GM21423 (cell line): Measurements from ENCODE around the gene SIL1.
"Not testable (repeated sequence)": the region's sequence is repeated elsewhere in the genome, so short reads cannot be mapped to it uniquely, and the experiment has no call there.

Experiments used
- ATAC-seq: cut with Tn5 transposase; IDR thresholded peaks from one replicate; pipeline ENCODE4 v1.9.1; 2021; ENCODE audit warnings: mild to moderate bottlenecking, moderate library complexity; ENCODE audit not compliant: unreplicated experiment

SIL1 gene

DNA sequence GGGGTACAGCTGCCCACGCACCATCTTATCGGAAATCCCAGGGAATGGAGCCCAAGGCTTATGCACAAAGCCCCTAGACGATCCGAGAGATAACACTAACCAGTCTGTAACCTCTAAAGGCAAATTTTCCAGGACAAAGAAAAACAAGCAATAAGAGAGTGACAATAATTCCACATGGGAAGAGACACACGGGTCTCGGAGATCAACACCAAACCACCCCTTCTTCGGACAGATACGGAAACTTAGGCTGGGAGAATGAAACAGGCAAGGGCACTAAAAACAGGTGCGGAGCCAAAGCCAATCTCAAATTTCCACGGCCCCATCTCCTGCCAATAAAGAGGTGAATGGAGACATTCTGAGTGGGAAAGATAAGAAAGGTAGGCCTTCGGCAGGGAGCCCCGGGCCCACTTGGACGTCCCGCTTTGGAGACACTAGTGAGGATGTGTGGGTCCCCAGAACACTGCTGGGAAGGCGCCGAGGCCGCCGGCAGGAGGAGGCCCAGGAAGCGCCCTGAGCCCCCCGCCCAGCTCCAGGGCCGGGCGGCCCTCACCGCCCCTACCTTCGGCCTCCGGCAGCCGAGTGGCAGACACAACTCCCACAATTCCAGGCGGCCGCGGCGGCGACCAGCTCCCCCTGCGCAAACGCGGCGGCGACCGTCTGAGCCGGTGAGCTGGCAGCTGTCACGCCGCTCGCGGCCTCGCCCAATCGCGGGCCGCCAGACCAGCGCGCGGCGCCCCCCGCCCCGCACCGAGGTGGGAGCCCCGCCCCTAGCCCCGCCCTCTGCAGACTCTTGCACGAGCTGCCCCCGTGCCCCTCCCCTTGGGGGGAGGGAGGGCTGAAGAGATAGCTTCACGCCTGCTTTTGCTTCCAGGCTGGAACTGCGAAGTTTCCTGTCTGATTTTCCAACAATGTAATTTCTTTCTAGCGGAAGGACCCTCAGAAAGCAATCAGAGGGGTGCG, at the start of gene SIL1:
Gene SIL1 (minus strand): TSS at position 659 of the 960 bp plus-strand sequence. CDS start 70,525 bp downstream, outside the sequence.
- peak; percentile 95 for ATAC-seq

DNA sequence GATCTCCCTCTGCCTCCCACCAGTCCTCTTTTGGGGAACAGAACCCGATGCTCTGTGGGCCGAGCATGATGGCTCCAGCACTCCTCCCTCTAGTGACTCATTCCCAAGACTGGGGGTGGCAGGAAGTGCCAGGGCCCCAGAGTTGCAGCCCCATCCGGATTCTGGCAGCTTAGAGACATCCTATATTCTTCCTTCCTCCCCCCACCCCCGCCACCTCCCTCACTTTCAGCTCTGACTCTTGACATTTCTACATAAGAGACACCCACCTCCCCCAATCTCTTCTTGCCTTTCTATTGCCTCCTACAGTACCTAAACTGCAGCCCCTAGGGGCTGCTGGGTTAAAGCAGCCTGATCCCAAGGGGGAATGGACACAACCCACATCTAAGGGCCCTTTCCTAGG, 48.2 kb upstream of the SIL1 start:
- ATAC-seq = no peak

DNA sequence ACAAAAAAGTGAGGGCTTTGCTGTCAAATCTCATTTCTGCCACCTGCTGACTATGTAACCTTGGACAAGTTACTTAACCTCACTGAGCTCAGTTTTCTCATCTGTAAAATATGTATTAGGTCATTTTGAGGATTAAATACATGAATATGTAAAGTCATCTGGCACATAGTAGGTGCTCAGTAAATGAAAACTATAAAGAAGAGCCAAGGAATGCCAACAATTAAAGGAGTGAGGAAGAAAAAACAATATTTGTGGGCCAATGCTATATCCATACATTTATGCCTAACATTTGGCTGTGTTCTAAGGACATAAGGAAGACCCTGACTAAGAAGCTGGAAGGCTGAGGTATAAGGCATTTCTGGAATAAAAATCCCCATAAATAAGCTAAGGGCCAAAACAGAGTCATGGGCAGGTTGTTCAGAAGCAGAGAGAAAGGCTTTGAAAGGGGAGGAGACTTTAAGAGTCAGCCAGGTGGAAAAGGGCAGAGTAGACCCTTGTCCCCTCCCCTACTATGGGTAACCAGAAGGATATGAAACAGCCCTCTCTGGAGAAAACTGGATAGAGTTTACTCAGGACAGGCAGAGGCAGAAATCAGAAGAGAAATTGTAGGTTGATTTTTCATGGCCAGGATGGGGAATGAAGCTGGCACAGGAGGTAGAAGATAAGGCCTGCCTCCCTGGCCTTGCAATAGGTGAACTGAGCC, 47.6 kb upstream of the SIL1 start:
- no peak for ATAC-seq

DNA sequence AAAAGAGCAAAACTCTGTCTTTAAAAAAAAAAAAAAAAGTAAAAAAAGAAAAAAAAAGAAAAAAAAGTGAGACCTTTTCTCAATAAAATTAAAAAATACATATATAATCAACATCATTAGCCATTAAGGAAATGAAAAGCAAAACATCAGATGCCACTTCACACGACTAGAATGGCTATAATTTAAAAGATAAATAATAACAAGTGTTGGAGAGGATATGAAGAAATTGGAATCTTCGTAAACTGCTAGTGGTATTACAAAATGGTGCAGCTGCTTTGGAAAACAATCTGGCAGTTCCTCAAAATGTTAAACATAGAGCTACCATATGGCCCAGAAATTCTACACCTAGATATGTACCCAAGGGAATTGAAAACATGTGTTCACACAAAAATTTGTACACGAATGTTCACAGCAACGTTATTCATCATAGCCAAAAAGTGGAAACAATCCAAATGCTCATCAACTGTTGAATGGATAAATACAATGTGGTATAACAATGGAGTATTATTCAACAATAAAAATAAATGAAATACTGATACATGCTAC, 45.3 kb upstream of the SIL1 start:
- no peak for ATAC-seq

GRCh38 chr5:139241139-139241538, 43.0 kb upstream of the SIL1 start:
- no peak for ATAC-seq

- no peak for ATAC-seq
Observed at GRCh38 chr5:139236479-139236878, 38.3 kb upstream of the SIL1 start.

DNA sequence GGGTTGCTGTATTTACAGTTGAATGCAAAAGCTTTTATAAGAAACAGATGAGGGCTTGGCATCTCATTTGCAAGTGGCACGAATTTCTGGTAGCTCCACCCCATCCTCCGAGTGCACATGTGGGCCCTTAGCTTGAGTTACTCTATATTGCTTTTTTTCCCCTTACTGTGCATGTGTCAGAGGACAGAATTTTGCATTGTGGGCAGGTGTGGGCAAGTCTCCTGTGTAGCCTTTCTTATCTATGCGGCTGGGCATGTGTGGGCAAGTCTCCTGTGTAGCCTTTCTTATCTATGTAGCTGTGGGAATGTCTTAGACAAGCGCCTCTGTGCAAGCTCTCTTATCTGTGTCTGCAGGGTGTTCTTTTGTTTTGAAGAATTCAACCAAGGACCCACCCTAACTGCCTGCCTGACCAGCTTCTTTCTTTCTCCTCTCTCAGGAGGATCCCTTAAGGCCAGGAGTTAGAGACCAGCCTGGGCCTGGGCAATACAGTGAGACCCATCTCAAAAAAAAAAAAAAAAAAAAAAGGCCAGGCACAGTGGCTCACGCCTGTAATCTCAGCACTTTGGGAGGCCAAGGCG, 34.1 kb upstream of the SIL1 start:
- no peak for ATAC-seq

- no peak for ATAC-seq
Observed at GRCh38 chr5:139228201-139228803, 30.1 kb upstream of the SIL1 start.

DNA sequence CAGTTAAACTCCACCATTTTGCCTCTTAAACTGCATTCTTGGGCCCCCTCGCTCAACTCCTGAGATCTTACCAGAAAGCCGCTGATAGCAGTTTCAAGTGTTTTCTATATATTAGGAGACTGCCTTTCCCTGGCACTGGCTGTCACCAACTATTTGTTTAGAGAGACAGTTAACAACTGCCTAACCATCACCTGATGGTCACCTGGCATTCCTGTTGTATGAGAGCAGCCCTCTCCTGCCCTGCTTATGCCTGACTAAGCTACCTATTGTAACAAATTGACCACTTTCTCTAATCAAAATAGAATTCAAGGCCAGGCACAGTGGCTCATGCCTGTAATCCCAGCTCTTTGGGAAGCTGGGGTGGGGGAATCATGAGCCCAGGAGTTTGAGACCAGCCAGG, 28.0 kb upstream of the SIL1 start:
- no peak for ATAC-seq

GRCh38 chr5:139223481-139223880, 25.3 kb upstream of the SIL1 start:
- no peak for ATAC-seq

DNA sequence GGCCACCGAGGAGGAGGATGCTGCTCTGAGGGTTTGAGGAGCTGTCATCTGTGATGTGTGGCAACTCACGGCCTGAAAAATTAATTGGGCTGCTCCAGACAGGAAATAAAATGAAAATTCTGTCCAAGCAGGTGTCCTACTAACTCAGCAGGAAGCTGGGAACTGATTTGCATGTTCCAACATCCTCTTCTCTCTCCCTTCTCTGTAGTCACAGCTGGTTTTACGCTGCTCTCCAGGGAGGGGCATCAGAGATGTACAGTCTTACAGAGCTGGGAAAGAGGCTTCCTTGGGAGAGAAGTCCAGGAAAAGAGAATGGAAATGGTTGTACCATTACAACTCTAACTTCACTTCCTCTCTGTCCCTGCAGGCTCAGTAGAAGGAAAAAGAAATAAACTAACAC, 24.2 kb upstream of the SIL1 start:
- ATAC-seq = no peak

GRCh38 chr5:139218038-139218437, 19.9 kb upstream of the SIL1 start:
- not testable (repeated sequence) for ATAC-seq

DNA sequence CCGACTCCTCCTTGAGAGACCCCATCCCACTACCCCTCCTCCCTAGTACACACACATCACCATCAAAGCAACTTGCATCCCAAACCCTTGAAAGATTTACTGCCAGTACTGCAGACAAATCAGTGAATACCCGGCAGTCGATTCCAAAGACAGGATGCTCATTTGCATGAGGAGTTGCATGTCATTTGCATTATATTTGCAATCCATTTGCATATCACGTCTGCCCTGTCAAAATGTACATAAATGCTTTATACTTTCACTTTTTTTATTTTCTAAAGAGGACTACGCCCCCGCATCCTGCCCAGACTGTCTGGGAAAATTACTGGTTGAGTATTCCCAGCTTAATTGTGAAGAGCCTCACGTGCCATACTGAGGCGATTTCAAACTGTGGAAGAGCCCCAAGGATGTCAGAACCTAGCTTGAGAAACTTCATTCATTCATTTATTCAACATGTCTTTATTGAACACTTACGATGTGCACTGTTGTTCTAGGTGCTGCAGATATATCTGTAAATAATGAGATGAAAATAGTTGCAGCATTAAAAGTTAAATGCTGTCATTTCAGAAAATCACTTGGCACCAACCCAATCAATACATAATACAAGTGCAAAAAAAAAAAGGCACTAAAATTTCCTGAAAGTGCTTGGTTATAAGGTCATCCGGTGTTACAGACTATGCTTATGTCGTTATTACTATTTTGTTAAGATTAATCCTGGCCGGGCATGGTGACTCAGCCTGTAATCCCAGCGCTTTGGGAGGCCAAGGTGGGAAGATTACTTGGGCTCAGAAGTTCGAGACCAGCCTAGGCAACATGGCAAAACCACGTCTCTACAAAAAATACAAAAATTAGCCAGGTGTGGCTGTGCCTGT, 17.2 kb upstream of the SIL1 start:
- ATAC-seq = no peak

- ATAC-seq = no peak
Observed at GRCh38 chr5:139214646-139215045, 16.5 kb upstream of the SIL1 start.

DNA sequence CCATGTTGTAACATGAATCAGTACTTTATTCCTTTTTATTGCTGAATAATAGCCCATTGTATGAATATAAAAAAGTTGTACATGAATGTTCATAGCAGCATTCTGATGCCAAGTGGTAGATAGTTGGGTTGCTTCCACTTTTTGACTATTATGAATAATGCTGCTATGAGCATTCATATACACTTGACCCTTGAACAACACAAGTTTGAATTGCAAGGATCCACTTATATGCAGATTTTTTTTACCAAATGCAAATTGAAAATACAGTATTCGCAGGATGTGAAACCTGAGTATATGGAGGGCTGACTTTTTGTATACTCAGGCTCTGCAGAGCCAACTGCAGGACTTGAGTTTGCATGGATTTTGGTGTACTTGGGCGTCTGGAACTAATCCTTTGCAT, 14.7 kb upstream of the SIL1 start:
- no peak for ATAC-seq

- no peak for ATAC-seq
Observed at GRCh38 chr5:139212486-139212885, 14.3 kb upstream of the SIL1 start.

DNA sequence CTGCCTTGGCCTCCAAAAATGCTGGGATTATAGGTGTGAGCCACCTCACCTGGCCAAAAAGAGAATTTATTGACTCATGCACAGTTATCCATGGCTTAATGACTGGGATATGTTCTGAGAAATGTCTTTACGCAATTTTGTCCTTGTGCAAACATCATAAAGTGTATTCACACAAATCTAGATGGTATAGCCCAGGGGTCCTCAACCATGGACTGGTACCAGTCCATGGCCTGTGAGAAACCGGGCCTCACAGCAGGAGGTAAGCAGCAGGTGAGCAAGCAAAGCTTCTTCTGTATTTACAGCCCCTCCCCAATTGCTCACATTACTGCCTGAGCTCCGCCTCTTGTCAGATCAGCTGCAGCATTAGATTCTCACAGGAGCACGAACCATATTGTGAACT, 12.4 kb upstream of the SIL1 start:
- ATAC-seq = no peak

DNA sequence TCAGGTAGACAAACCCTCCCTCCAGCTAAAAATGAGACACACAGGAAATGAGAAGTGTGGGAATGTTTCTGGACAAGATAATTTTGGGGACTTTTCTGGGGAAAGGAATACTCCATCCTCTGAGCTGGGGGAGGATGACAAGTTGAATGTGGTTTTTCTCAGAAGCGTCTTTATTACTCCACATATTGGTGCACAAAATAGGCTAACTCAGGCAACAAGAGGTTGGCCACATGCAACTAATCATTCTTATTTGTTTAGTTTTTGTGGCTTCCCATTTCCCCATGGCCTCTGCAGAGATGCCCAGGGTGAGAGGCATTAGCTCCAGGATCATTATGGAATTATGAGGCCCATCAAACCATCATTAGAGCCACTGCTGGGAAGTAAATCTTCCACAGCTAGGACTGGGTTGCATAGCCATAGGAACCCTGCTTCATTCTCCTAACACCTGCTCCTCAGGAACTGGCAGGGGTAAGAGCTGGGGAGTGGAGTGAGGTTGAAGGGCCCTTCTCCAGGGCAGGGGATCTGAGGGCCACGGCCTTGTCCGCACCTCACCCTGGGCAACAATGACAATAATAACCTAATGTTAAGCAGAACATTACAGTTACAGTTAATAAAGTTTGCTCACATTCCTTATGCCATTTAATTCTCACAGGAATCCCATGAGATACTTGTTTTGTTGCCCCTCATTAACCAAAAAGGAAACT, 9.3 kb upstream of the SIL1 start:
- no peak for ATAC-seq

GRCh38 chr5:139205586-139205985, 7.4 kb upstream of the SIL1 start:
- ATAC-seq = no peak
